HEK293T (cell line): ENCODE measurements around the gene BACH2.
"Not testable (repeated sequence)": the region's sequence is repeated elsewhere in the genome, so short reads cannot be mapped to it uniquely, and the experiment has no call there.

Experiments
- CTCF ChIA-PET: fragments of 350-600 bp; formaldehyde crosslinking; extraction: SDS; loops from one replicate; lab custom pipeline; 2021; ENCODE audit warnings: antibody characterized with exemption, inconsistent platforms; lab: Yijun Ruan, JAX
- POLR2A ChIA-PET: fragments of 350-600 bp; formaldehyde crosslinking; extraction: SDS; loops from one replicate; lab custom pipeline; 2020; ENCODE audit warnings: antibody characterized with exemption, inconsistent platforms; lab: Yijun Ruan, JAX
- DNase-seq: peaks from one replicate; pipeline ENCODE4 v3.0.0; 2012; ENCODE audit warnings: mixed read lengths; ENCODE audit errors: extremely low spot score
- ARNT ChIP-seq: fragments of 450-650 bp; IDR thresholded peaks from 2 replicates; pipeline ENCODE4 v1.6.1; 2017; ENCODE audit warnings: mild to moderate bottlenecking
- BHLHE40 ChIP-seq: fragments of 450-650 bp; IDR thresholded peaks from 2 replicates; pipeline ENCODE4 v1.6.1; 2016; ENCODE audit warnings: mild to moderate bottlenecking, moderate library complexity, borderline replicate concordance
- CTBP1 ChIP-seq: fragments of 450-650 bp; IDR thresholded peaks from 2 replicates; pipeline ENCODE4 v1.6.1; 2016; ENCODE audit warnings: borderline replicate concordance
- ELF4 ChIP-seq: fragments of 450-650 bp; IDR thresholded peaks from 2 replicates; pipeline ENCODE4 v1.6.1; 2017; ENCODE audit warnings: antibody characterized with exemption
- FOXA1 ChIP-seq: fragments of 450-650 bp; IDR thresholded peaks from 2 replicates; pipeline ENCODE4 v1.6.1; 2016; ENCODE audit warnings: mild to moderate bottlenecking
- FOXK2 ChIP-seq: fragments of 450-650 bp; IDR thresholded peaks from 2 replicates; pipeline ENCODE4 v1.6.1; 2016; ENCODE audit warnings: mild to moderate bottlenecking
- FOXM1 ChIP-seq: fragments of 450-650 bp; IDR thresholded peaks from 2 replicates; pipeline ENCODE4 v1.6.1; 2017; ENCODE audit warnings: mild to moderate bottlenecking, borderline replicate concordance
- HDGF ChIP-seq: fragments of 450-650 bp; IDR thresholded peaks from 2 replicates; pipeline ENCODE4 v1.6.1; 2017; ENCODE audit warnings: antibody characterized with exemption, borderline replicate concordance
- L3MBTL2 ChIP-seq: fragments of 450-650 bp; conservative IDR thresholded peaks from 2 replicates; pipeline ENCODE4 v1.6.1; 2016; ENCODE audit warnings: mild to moderate bottlenecking
- LEF1 ChIP-seq: fragments of 450-650 bp; IDR thresholded peaks from 2 replicates; pipeline ENCODE4 v1.6.1; 2017; ENCODE audit warnings: mild to moderate bottlenecking, borderline replicate concordance
- NFRKB ChIP-seq: fragments of 450-650 bp; IDR thresholded peaks from 2 replicates; pipeline ENCODE4 v1.6.1; 2016; ENCODE audit warnings: mild to moderate bottlenecking, moderate library complexity
- SP1 ChIP-seq: fragments of 450-650 bp; IDR thresholded peaks from 2 replicates; pipeline ENCODE4 v1.6.1; 2017
- SUZ12 ChIP-seq: fragments of 450-650 bp; IDR thresholded peaks from 2 replicates; pipeline ENCODE4 v1.6.1; 2016; ENCODE audit warnings: mild to moderate bottlenecking
- TARDBP ChIP-seq: fragments of 450-650 bp; IDR thresholded peaks from 2 replicates; pipeline ENCODE4 v1.6.1; 2016
- ZNF384 ChIP-seq: fragments of 450-650 bp; IDR thresholded peaks from 2 replicates; pipeline ENCODE4 v1.6.1; 2016
- TF ChIP-seq, protein P1 (sequence below): fragments of 450-650 bp; IDR thresholded peaks from 2 replicates; pipeline ENCODE4 v1.6.1; 2016

Gene BACH2

GRCh38 chr6:89977808-89978748, 318.6 kb downstream of the BACH2 start:
- TF ChIP-seq CTBP1 (peak; percentile 41; the same call in 1 of the 2 replicates), FOXK2 (no peak), HDGF (no peak), SUZ12 (no peak), BHLHE40 (no peak), FOXM1 (no peak), ELF4 (no peak), TARDBP (no peak), SP1 (no peak), LEF1 (no peak), FOXA1 (no peak), ARNT (no peak), ZNF384 (no peak)
- TF ChIP-seq, protein P1, sequence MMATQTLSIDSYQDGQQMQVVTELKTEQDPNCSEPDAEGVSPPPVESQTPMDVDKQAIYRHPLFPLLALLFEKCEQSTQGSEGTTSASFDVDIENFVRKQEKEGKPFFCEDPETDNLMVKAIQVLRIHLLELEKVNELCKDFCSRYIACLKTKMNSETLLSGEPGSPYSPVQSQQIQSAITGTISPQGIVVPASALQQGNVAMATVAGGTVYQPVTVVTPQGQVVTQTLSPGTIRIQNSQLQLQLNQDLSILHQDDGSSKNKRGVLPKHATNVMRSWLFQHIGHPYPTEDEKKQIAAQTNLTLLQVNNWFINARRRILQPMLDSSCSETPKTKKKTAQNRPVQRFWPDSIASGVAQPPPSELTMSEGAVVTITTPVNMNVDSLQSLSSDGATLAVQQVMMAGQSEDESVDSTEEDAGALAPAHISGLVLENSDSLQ: peak; percentile 89
- POLR2A ChIA-PET: interaction anchor here (1.1 to 2.0 kb wide), 3 partner anchors 10 to 241 kb away, joined by 3 to 5 read pairs (median 4); no protein-coding TSS in a partner anchor
- CTCF ChIA-PET: interaction anchor here (0.7 to 1.1 kb wide), 4 partner anchors 38 to 501 kb away, joined by 3 to 5 read pairs (median 3); no protein-coding TSS in a partner anchor
- DNase-seq: peak; percentile 35

DNA sequence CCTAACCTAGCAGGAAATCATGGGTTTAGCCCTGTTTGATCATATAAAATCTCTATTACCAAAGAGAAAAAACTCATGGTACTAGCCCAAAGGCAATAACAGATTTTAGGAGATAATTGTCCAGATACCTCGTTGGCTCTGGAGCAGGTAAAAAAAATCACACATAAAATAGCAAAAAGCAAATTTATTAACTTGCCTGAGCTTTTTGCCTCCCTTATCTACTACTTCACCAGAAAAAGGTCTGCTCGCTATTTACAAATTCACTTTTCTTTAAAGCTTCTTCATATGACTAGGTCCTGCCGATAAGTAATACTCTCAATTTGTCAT, 320.0 kb downstream of the BACH2 start:
- no peak for DNase-seq
- CTCF ChIA-PET: no interaction called here
- TF ChIP-seq FOXK2 (no peak), LEF1 (no peak), NFRKB (no peak), HDGF (no peak), ARNT (no peak), ZNF384 (no peak), CTBP1 (no peak), FOXM1 (no peak), SP1 (no peak), TARDBP (no peak)
- TF ChIP-seq, protein P1: no peak
- POLR2A ChIA-PET: no interaction called here

- no peak for DNase-seq
- ChIA-PET CTCF (interaction anchor here (1.0 to 2.0 kb wide), 2 partner anchors 35 to 503 kb away, joined by 4 to 9 read pairs; no protein-coding TSS in a partner anchor), POLR2A (no interaction called here)
- TF ChIP-seq FOXM1: no peak
- TF ChIP-seq SP1: no peak
- TF ChIP-seq, protein P1: no peak
- TF ChIP-seq ELF4: no peak
- no peak for TF ChIP-seq HDGF
- TF ChIP-seq ARNT: no peak
- TF ChIP-seq CTBP1: no peak
- TF ChIP-seq FOXA1: no peak
Measured at GRCh38 chr6:89975991-89976693, 320.5 kb downstream of the BACH2 start.

GRCh38 chr6:89975366-89975765, 321.3 kb downstream of the BACH2 start:
- DNase-seq: no peak
- POLR2A ChIA-PET: no interaction called here
- TF ChIP-seq FOXM1: no peak
- TF ChIP-seq CTBP1: no peak
- TF ChIP-seq FOXK2: no peak
- no peak for TF ChIP-seq ZNF384
- no peak for TF ChIP-seq HDGF
- no peak for TF ChIP-seq BHLHE40
- TF ChIP-seq ARNT: no peak
- no peak for TF ChIP-seq FOXA1
- no peak for TF ChIP-seq ELF4
- no peak for TF ChIP-seq SP1
- no peak for TF ChIP-seq L3MBTL2
- TF ChIP-seq LEF1: no peak
- CTCF ChIA-PET: interaction anchor here (1.0 to 2.0 kb wide), 3 partner anchors 35 to 504 kb away, joined by 3 to 9 read pairs (median 4); no protein-coding TSS in a partner anchor

GRCh38 chr6:89974834-89975233, 321.8 kb downstream of the BACH2 start:
- TF ChIP-seq BHLHE40 (no peak), FOXM1 (no peak), TARDBP (no peak), SP1 (no peak), LEF1 (no peak), ARNT (no peak)
- DNase-seq: no peak
- POLR2A ChIA-PET: no interaction called here
- CTCF ChIA-PET: interaction anchor here (0.7 to 2.0 kb wide), 3 partner anchors 34 to 419 kb away, joined by 3 to 9 read pairs (median 3); no protein-coding TSS in a partner anchor

GRCh38 chr6:89972025-89972381, 324.6 kb downstream of the BACH2 start:
- DNase-seq: no peak
- TF ChIP-seq FOXA1: no peak
- no peak for TF ChIP-seq HDGF
- TF ChIP-seq FOXM1: no peak
- TF ChIP-seq BHLHE40: no peak
- TF ChIP-seq, protein P1: no peak
- no peak for TF ChIP-seq L3MBTL2
- no peak for TF ChIP-seq NFRKB
- no peak for TF ChIP-seq ELF4
- TF ChIP-seq SP1: no peak
- no peak for TF ChIP-seq ARNT
- POLR2A ChIA-PET: no interaction called here
- CTCF ChIA-PET: no interaction called here

GRCh38 chr6:89971338-89972024, 325.2 kb downstream of the BACH2 start:
- CTCF ChIA-PET: interaction anchor here (0.7 kb wide), 1 partner anchor 31 kb away, joined by 4 read pairs; no protein-coding TSS in a partner anchor
- not testable (repeated sequence) for DNase-seq

More at GRCh38 chr6:89971338-89972024, 325.2 kb downstream of the BACH2 start:
- POLR2A ChIA-PET: not testable (repeated sequence)
